ENCODE data around the gene HEXIM2. TPM values are rescaled to one million over a fixed set of nuclear protein-coding genes. Genes with fewer than 3 reads are reported as not detected.

HEXIM2 gene
- total and polyA plus RNA-seq, 12 donors = 3.0 to 10.3 (median 6.3) TPM

GRCh38 chr17:45172232-45172540 is 10.5 kb downstream of the HEXIM2 start:
- ATAC-seq (no peak), DNase-seq (no peak)
- no peaks in the 10 kb centered on the region for H3K9me3 ChIP-seq
- WGBS, 2 donors = 71 to 82% methylated on average over 5 of the region's 5 CpGs
- no peaks in the 10 kb centered on the region for H3K27me3 ChIP-seq
- peak overlapping the region in 7 of 10 donors; percentile 19 to 47 (median 35) for H3K4me3 ChIP-seq
- H3K36me3 ChIP-seq = peaks cover 0 to 13% (median 0%) of the 10 kb centered on the region in 9 donors
- H3K4me1 ChIP-seq = peaks cover 15 to 40% (median 28%) of the 10 kb centered on the region in 9 donors
- no peak for TF ChIP-seq CTCF (IDR thresholded peaks at IDR 0.05)
- intact Hi-C loops (cut with DNase I) = no loop called here
- H3K27ac ChIP-seq = peak overlapping the region; percentile 70 to 94 (median 84)

- Histone ChIP-seq H3K27me3 (no peaks in the 10 kb centered on the region), H3K4me1 (peaks cover 15 to 40% (median 28%) of the 10 kb centered on the region in 9 donors), H3K27ac (peak overlapping the region; percentile 70 to 94 (median 84)), H3K36me3 (peaks cover 0 to 13% (median 0%) of the 10 kb centered on the region in 9 donors), H3K9me3 (no peaks in the 10 kb centered on the region), H3K4me3 (peak overlapping the region in 7 of 10 donors; percentile 19 to 47 (median 36))
- DNase-seq (peak; percentile 57 to 70), ATAC-seq (peak; percentile 79 to 91 (median 86))
- TF ChIP-seq CTCF (IDR thresholded peaks at IDR 0.05) = peak in 2 of 9 donors; percentile 9 to 22
- 37 to 39% methylated on average over 10 of the region's 10 CpGs for WGBS, 2 donors
- intact Hi-C loops (cut with DNase I) = no loop called here
Measured at GRCh38 chr17:45172541-45173286, 11.0 kb downstream of the HEXIM2 start.

- TF ChIP-seq CTCF (IDR thresholded peaks at IDR 0.05) = no peak
- intact Hi-C loops (cut with DNase I) = no loop called here
- no peaks in the 10 kb centered on the region for H3K9me3 ChIP-seq
- 85 to 87% methylated on average over 3 of the region's 3 CpGs for WGBS, 2 donors
- H3K27ac ChIP-seq = no peak overlapping the region
- H3K4me3 ChIP-seq = no peak overlapping the region
- ATAC-seq (no peak), DNase-seq (no peak)
- H3K27me3 ChIP-seq = no peaks in the 10 kb centered on the region
- peaks cover 15 to 36% (median 22%) of the 10 kb centered on the region in 9 donors for H3K4me1 ChIP-seq
- H3K36me3 ChIP-seq = no peaks in the 10 kb centered on the region
Measured at GRCh38 chr17:45175759-45176115, 14.1 kb downstream of the HEXIM2 start.

- Histone ChIP-seq H3K4me3 (no peak overlapping the region), H3K9me3 (no peaks in the 10 kb centered on the region), H3K27ac (no peak overlapping the region), H3K36me3 (no peaks in the 10 kb centered on the region), H3K4me1 (peaks cover 0 to 17% (median 6%) of the 10 kb centered on the region in 9 donors), H3K27me3 (no peaks in the 10 kb centered on the region)
- 78 to 82% methylated on average over 7 of the region's 7 CpGs for WGBS, 2 donors
- no peak for ATAC-seq
- DNase-seq = no peak
- intact Hi-C loops (cut with DNase I) = no loop called here
- TF ChIP-seq CTCF (IDR thresholded peaks at IDR 0.05) = no peak
Measured at GRCh38 chr17:45177563-45177962, 15.9 kb downstream of the HEXIM2 start.
